Calu3 (cell line): ENCODE results near the gene SLC27A5. TPM values are rescaled to one million over a fixed set of nuclear protein-coding genes. Genes with fewer than 3 reads are reported as not detected.
"Not testable (repeated sequence)": the region's sequence is repeated elsewhere in the genome, so short reads cannot be mapped to it uniquely, and the experiment has no call there.

Experiments used
- BruUV-seq: library from RNA; stranded (reverse); fragments of 400-500 nt; replicated peaks from 2 replicates; lab custom pipeline; 2021; lab: Mats Ljungman, UMichigan
- CTCF ChIA-PET: fragments of 300-600 bp; sonication (Branson Sonifier 250); formaldehyde crosslinking; loops from one replicate; lab custom pipeline; 2022; ENCODE audit warnings: antibody characterized with exemption; lab: Charles Lee
- DNase-seq: peaks from one replicate; pipeline ENCODE4 v3.0.0; 2022
- H3K27ac Mint-ChIP-seq: one replicate; pipeline ENCODE4 v1.8.0; 2022; ENCODE audit warnings: mixed read lengths; ENCODE audit not compliant: unreplicated experiment
- H3K27me3 Mint-ChIP-seq: one replicate; pipeline ENCODE4 v1.8.0; 2022; ENCODE audit warnings: mixed read lengths; ENCODE audit not compliant: unreplicated experiment
- H3K36me3 Mint-ChIP-seq: one replicate; pipeline ENCODE4 v1.8.0; 2022; ENCODE audit warnings: mild to moderate bottlenecking, moderate library complexity, mixed read lengths; ENCODE audit not compliant: insufficient read depth, unreplicated experiment
- H3K4me1 Mint-ChIP-seq: one replicate; pipeline ENCODE4 v1.8.0; 2022; ENCODE audit warnings: mild to moderate bottlenecking, low read depth, mixed read lengths; ENCODE audit not compliant: unreplicated experiment
- H3K4me3 Mint-ChIP-seq: one replicate; pipeline ENCODE4 v1.8.0; 2022; ENCODE audit warnings: mild to moderate bottlenecking, low read depth, moderate library complexity, mixed read lengths; ENCODE audit not compliant: unreplicated experiment
- H3K9me3 Mint-ChIP-seq: one replicate; pipeline ENCODE4 v1.8.0; 2022; ENCODE audit warnings: low read depth, mixed read lengths; ENCODE audit not compliant: unreplicated experiment
- CTCF ChIP-seq: fragments of 200-600 bp; IDR thresholded peaks from one replicate; pipeline ENCODE4 v1.8.0; 2022; ENCODE audit warnings: antibody characterized with exemption; ENCODE audit not compliant: unreplicated experiment
- intact Hi-C: fragments of 100-400 bp; cut with micrococcal nuclease; formaldehyde crosslinking; loops from one replicate; pipeline ENCODE4 v1.10.0; 2022; ENCODE audit not compliant: unreplicated experiment
- microRNA-seq: library from miRNA; unstranded; fragments of <30 nt; microRNA quantifications from one replicate; pipeline ENCODE4 v1.2.0, GENCODE V29; 2022
- total RNA-seq: library from RNA; stranded (reverse); gene quantifications from 2 replicates; pipeline ENCODE4 v1.2.3, GENCODE V29; 2022

Gene SLC27A5
- total RNA-seq, 1 experiment from 2014 or later: 3.7 TPM

GRCh38 chr19:58451358-58452101, 60.3 kb downstream of the SLC27A5 start, which contains the start of gene ZNF324B:
Gene ZNF324B, plus strand, starts transcription at chr19:58451622. Its CDS starts 2,080 bp downstream, at chr19:58453702.
- intact Hi-C loops: loop anchor here (5.0 kb wide), 1 partner anchor 44 kb away; the partner anchor contains the start of gene ZNF584
- BruUV-seq: no TSS peak
- peak within 1 kb of the TSS; percentile 81 for H3K27ac Mint-ChIP-seq
- CTCF ChIA-PET: interaction anchor here (0.6 to 1.0 kb wide), 2 partner anchors 11 to 16 kb away, joined by 3 to 4 read pairs; no protein-coding TSS in a partner anchor
- peaks cover 8% of the 10 kb centered on the region for H3K9me3 Mint-ChIP-seq
- peaks cover 24% of the 10 kb centered on the region for H3K4me1 Mint-ChIP-seq
- peak within 1 kb of the TSS; percentile 90 for H3K4me3 Mint-ChIP-seq
- H3K27me3 Mint-ChIP-seq: no peaks in the 10 kb centered on the region
- TF ChIP-seq CTCF: no peak
- peaks cover 22% of the 10 kb centered on the region for H3K36me3 Mint-ChIP-seq
- DNase-seq: peak; percentile 98

GRCh38 chr19:58450856-58451357, 60.9 kb downstream of the SLC27A5 start:
- H3K36me3 Mint-ChIP-seq: peaks cover 22% of the 10 kb centered on the region
- no peak for TF ChIP-seq CTCF
- H3K27ac Mint-ChIP-seq: peak overlapping the region; percentile 81
- peaks cover 24% of the 10 kb centered on the region for H3K4me1 Mint-ChIP-seq
- intact Hi-C loops: loop anchor here (5.0 kb wide), 1 partner anchor 44 kb away; the partner anchor contains the start of gene ZNF584
- H3K27me3 Mint-ChIP-seq: no peaks in the 10 kb centered on the region
- DNase-seq: no peak
- H3K4me3 Mint-ChIP-seq: peak overlapping the region; percentile 90
- H3K9me3 Mint-ChIP-seq: peaks cover 8% of the 10 kb centered on the region
- CTCF ChIA-PET: interaction anchor here (0.7 to 1.0 kb wide), 2 partner anchors 11 to 75 kb away, joined by 3 to 4 read pairs; no protein-coding TSS in a partner anchor
- no TSS peak for BruUV-seq

DNA sequence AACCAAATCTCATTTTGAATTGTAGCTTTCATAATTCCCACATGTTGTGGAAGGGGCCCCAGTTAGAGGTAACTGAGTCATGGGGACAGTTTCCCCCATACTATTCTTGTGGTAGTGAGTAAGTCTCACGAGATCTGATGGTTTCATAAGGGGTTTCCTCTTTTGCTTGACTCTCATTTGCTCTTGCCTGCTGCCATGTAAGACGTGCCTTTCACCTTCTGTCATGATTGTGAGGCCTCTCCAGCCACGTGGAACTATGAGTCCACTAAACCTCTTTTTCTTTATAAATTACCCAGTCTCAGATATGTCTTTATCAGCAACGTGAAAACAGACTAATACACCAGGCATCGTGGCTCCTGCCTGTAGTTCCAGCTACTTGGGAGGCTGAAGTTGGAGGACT, 61.8 kb downstream of the SLC27A5 start:
- H3K9me3 Mint-ChIP-seq, BruUV-seq, H3K27ac Mint-ChIP-seq, H3K27me3 Mint-ChIP-seq, DNase-seq, CTCF ChIA-PET: not testable (repeated sequence)
- peaks cover 22% of the 10 kb centered on the region for H3K36me3 Mint-ChIP-seq
- peaks cover 24% of the 10 kb centered on the region for H3K4me1 Mint-ChIP-seq
- intact Hi-C loops: loop anchor here (5.0 kb wide), 1 partner anchor 43 kb away; the partner anchor contains the start of gene ZNF584
- H3K4me3 Mint-ChIP-seq: peak overlapping the region; percentile 90

- H3K27me3 Mint-ChIP-seq, intact Hi-C loops, DNase-seq, H3K4me3 Mint-ChIP-seq, CTCF ChIA-PET, BruUV-seq, H3K27ac Mint-ChIP-seq: not testable (repeated sequence)
- H3K9me3 Mint-ChIP-seq: peaks cover 11% of the 10 kb centered on the region
- H3K4me1 Mint-ChIP-seq: peaks cover 24% of the 10 kb centered on the region
- H3K36me3 Mint-ChIP-seq: peaks cover 22% of the 10 kb centered on the region
These were observed 62.9 kb downstream of the SLC27A5 start for GRCh38 chr19:58448860-58449259.

Small RNA genes within 50 kb of the gene (microRNA-seq; reads per million reads assigned to microRNA genes)
- 15.1 reads per million, percentile 40 among the genes with 10 or more reads in this experiment for gene MIR6807

Other genes with a start within 250 kb of the SLC27A5 start
- gene ZNF8, start 233.0 kb downstream of the SLC27A5 start, total RNA-seq: 12.1 and 12.8 TPM in 2 replicates
- 68.4 and 70.8 TPM in 2 replicates for gene ERVK3-1, start 206.6 kb downstream of the SLC27A5 start, total RNA-seq
- 4.6 TPM in 2 replicates for gene ZSCAN22, start 185.0 kb downstream of the SLC27A5 start, total RNA-seq
- not detected in 2 replicates for gene A1BG, start 158.5 kb downstream of the SLC27A5 start, total RNA-seq
- gene ZNF497, start 149.2 kb downstream of the SLC27A5 start, total RNA-seq: 2.4 and 3.1 TPM in 2 replicates
- gene ZNF837, start 131.0 kb downstream of the SLC27A5 start, total RNA-seq: 0.47 and 0.81 TPM in 2 replicates
- 971 and 1,079 TPM in 2 replicates for gene RPS5, start 124.7 kb downstream of the SLC27A5 start, total RNA-seq
- gene RNF225, start 116.3 kb downstream of the SLC27A5 start, total RNA-seq: 0.51 and 0.61 TPM in 2 replicates
- 21.8 and 23.4 TPM in 2 replicates for gene ZNF584, start 103.3 kb downstream of the SLC27A5 start, total RNA-seq
- gene ZNF132, start 71.8 kb downstream of the SLC27A5 start, total RNA-seq: not detected in 2 replicates
- gene ZNF324B, start 60.4 kb downstream of the SLC27A5 start, total RNA-seq: 12.0 and 13.7 TPM in 2 replicates
- gene ZNF324, start 44.9 kb downstream of the SLC27A5 start, total RNA-seq: 16.9 and 18.2 TPM in 2 replicates
- gene ZNF446, start 35.6 kb downstream of the SLC27A5 start, total RNA-seq: 12.7 and 13.9 TPM in 2 replicates
- 17.7 and 19.6 TPM in 2 replicates for gene ZBTB45, start 7.8 kb upstream of the SLC27A5 start, total RNA-seq
- gene TRIM28, start 32.1 kb upstream of the SLC27A5 start, total RNA-seq: 558 and 582 TPM in 2 replicates
- gene CHMP2A, start 43.1 kb upstream of the SLC27A5 start, total RNA-seq: 168 TPM in 2 replicates
- 123 and 131 TPM in 2 replicates for gene UBE2M, start 46.6 kb upstream of the SLC27A5 start, total RNA-seq
- gene MZF1, start 61.3 kb upstream of the SLC27A5 start, total RNA-seq: 31.8 and 33.5 TPM in 2 replicates